ENCODE data around the gene DND1. TPM values are rescaled to one million over a fixed set of nuclear protein-coding genes. Genes with fewer than 3 reads are reported as not detected.

Gene DND1
- polyA plus RNA-seq, 3 donors = 2.3 TPM; not detected in 2

DNA sequence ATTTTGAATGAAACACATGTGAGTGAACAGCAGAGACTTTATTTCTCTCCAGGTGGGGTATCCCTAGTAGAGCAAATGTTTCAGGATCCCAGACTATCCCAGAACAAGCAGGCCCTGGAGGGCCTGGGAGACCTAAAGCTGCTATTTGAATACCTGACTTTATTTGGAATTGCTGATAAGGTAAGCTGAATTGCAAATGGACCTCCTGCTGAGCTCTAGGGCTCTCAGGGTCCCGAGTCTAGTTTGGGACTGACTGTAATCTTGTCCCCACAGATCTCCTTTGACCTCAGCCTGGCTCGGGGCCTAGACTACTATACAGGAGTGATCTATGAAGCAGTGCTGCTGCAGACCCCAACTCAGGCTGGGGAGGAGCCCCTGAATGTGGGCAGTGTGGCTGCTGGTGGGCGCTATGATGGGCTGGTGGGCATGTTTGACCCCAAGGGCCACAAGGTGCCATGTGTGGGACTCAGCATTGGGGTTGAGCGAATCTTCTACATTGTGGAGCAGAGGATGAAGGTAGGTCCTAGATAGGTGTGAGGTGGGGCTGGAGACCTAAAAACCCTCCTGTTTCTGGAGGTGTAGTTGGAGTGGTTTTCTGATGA lies 23.6 kb upstream of the DND1 start:
- Histone ChIP-seq H4K20me1 (ENCODE audit: insufficient read depth, low read length) (peaks cover 7% of the 10 kb centered on the region), H2AFZ (ENCODE audit: insufficient read depth, low read depth, low read length, poor library complexity, severe bottlenecking) (no peak overlapping the region), H3K79me2 (ENCODE audit: insufficient read depth, low read length) (peaks cover 43% of the 10 kb centered on the region), H3K36me3 (replicated peaks in 1 of 2; ENCODE audit: control insufficient read depth in 1 of 2, insufficient read depth in 2 of 2, low read length in 2 of 2) (peaks cover 59 to 70% of the 10 kb centered on the region in 2 donors), H3K27ac (ENCODE audit: low read depth in 1 of 2, low read length in 2 of 2) (no peak overlapping the region), H3K4me2 (replicated peaks; ENCODE audit: extremely low read depth, low read length, poor library complexity, severe bottlenecking) (no peak overlapping the region), H3K4me1 (ENCODE audit: control insufficient read depth in 1 of 2, insufficient read depth in 2 of 2, low read length in 2 of 2) (peaks cover 22 to 28% of the 10 kb centered on the region in 2 donors), H3K27me3 (ENCODE audit: control insufficient read depth in 2 of 2, insufficient read depth in 2 of 2, low read length in 2 of 2) (no peaks in the 10 kb centered on the region), H3K4me3 (replicated peaks in 1 of 3; ENCODE audit: low read depth in 2 of 3, low read length in 3 of 3) (no peak overlapping the region), H3K9me3 (replicated peaks in 1 of 2; ENCODE audit: control insufficient read depth in 1 of 2, insufficient read depth in 1 of 2, low read length in 2 of 2) (no peaks in the 10 kb centered on the region), H3K9ac (ENCODE audit: insufficient read depth, low read length, poor library complexity, severe bottlenecking) (no peak overlapping the region)
- Mint-ChIP-seq H3K36me3 (peaks cover 61 to 62% of the 10 kb centered on the region in 2 donors), H3K27ac (peak overlapping the region in 1 of 7 donors; percentile 2), H3K27me3 (ENCODE audit: low read depth in 3 of 3) (no peaks in the 10 kb centered on the region), H3K9me3 (peaks cover 0 to 2% (median 0%) of the 10 kb centered on the region in 7 donors), H3K4me1 (peaks cover 25% of the 10 kb centered on the region), H3K4me3 (no peak overlapping the region)
- intact Hi-C loops (cut with micrococcal nuclease) = loop anchor here in 1 of 2 donors (5.0 kb wide), 1 partner anchor 50 kb away; the partner anchor contains the start of genes IK and NDUFA2
- DNase-seq = no peak
- TF ChIP-seq, protein P1, sequence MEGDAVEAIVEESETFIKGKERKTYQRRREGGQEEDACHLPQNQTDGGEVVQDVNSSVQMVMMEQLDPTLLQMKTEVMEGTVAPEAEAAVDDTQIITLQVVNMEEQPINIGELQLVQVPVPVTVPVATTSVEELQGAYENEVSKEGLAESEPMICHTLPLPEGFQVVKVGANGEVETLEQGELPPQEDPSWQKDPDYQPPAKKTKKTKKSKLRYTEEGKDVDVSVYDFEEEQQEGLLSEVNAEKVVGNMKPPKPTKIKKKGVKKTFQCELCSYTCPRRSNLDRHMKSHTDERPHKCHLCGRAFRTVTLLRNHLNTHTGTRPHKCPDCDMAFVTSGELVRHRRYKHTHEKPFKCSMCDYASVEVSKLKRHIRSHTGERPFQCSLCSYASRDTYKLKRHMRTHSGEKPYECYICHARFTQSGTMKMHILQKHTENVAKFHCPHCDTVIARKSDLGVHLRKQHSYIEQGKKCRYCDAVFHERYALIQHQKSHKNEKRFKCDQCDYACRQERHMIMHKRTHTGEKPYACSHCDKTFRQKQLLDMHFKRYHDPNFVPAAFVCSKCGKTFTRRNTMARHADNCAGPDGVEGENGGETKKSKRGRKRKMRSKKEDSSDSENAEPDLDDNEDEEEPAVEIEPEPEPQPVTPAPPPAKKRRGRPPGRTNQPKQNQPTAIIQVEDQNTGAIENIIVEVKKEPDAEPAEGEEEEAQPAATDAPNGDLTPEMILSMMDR (IDR thresholded peaks at IDR 0.05) = no peak
- WGBS (ENCODE audit: insufficient coverage) = 100% methylated on average over 3 of the region's 4 CpGs

DNA sequence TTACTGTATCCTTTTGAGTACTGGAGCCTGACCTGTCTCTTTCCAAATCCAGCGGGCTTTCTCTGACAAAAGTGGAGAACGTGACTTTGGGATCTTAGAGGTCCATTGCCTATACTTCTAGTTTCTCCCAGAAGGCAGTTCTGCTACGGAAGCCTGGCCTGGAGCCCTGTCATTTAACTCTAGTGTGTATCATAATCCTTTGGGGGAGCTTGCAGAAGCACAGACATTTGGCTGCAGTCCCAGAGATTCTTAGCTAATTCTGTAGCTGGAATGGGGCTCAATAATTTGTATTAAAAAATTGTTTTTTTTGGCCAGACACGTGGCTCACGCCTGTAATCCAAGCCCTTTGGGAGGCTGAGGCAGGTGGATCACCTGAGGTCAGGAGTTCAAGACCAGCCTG lies 20.9 kb upstream of the DND1 start:
- intact Hi-C loops (cut with micrococcal nuclease) = no loop called here
- peaks cover 57 to 63% of the 10 kb centered on the region in 2 donors for H3K36me3 ChIP-seq (replicated peaks in 1 of 2; ENCODE audit: control insufficient read depth in 1 of 2, insufficient read depth in 2 of 2, low read length in 2 of 2)
- WGBS (ENCODE audit: insufficient coverage) = 100% methylated on average over 2 of the region's 5 CpGs
- Mint-ChIP-seq H3K9me3 (no peaks in the 10 kb centered on the region), H3K36me3 (peaks cover 55 to 56% of the 10 kb centered on the region in 2 donors), H3K27me3 (ENCODE audit: low read depth in 3 of 3) (peaks cover 0 to 2% (median 0%) of the 10 kb centered on the region in 3 donors), H3K27ac (peak overlapping the region in 1 of 7 donors; percentile 28), H3K4me1 (peaks cover 21% of the 10 kb centered on the region), H3K4me3 (no peak overlapping the region)
- no peak overlapping the region for H3K27ac ChIP-seq (ENCODE audit: low read depth in 1 of 2, low read length in 2 of 2)
- no peaks in the 10 kb centered on the region for H3K9me3 ChIP-seq (replicated peaks in 1 of 2; ENCODE audit: control insufficient read depth in 1 of 2, insufficient read depth in 1 of 2, low read length in 2 of 2)
- no peak overlapping the region for H2AFZ ChIP-seq (ENCODE audit: insufficient read depth, low read depth, low read length, poor library complexity, severe bottlenecking)
- H3K79me2 ChIP-seq (ENCODE audit: insufficient read depth, low read length) = peaks cover 52% of the 10 kb centered on the region
- peaks cover 16 to 26% of the 10 kb centered on the region in 2 donors for H3K4me1 ChIP-seq (ENCODE audit: control insufficient read depth in 1 of 2, insufficient read depth in 2 of 2, low read length in 2 of 2)
- no peaks in the 10 kb centered on the region for H3K27me3 ChIP-seq (ENCODE audit: control insufficient read depth in 2 of 2, insufficient read depth in 2 of 2, low read length in 2 of 2)
- H3K4me3 ChIP-seq (replicated peaks in 1 of 3; ENCODE audit: low read depth in 2 of 3, low read length in 3 of 3) = no peak overlapping the region
- no peak for DNase-seq
- H3K4me2 ChIP-seq (replicated peaks; ENCODE audit: extremely low read depth, low read length, poor library complexity, severe bottlenecking) = no peak overlapping the region
- peaks cover 7% of the 10 kb centered on the region for H4K20me1 ChIP-seq (ENCODE audit: insufficient read depth, low read length)
- H3K9ac ChIP-seq (ENCODE audit: insufficient read depth, low read length, poor library complexity, severe bottlenecking) = no peak overlapping the region
- TF ChIP-seq, protein P1 (IDR thresholded peaks at IDR 0.05) = no peak

Data from CD14-positive monocyte (primary cell).